Liver (tissue), 9 donors: Measurements from ENCODE around the gene LHFPL2. TPM values are rescaled to one million over a fixed set of nuclear protein-coding genes. Genes with fewer than 3 reads are reported as not detected.
A peak's percentile ranks its signal among the peaks of the same experiment; 100 is the strongest.

Experiments used
- DNase-seq: peaks from one replicate; pipeline ENCODE4 v3.0.0-alpha.2; 2017; ENCODE audit warnings: low spot score
- H3K27ac ChIP-seq, 2 donors: one replicate each; pipeline ENCODE4 v1.7.0; 2013; ENCODE audit warnings: inconsistent platforms in 2 of 2, low read length in 2 of 2, control low read depth in 1 of 2, low read depth in 1 of 2, mild to moderate bottlenecking in 1 of 2
- H3K27me3 ChIP-seq, 4 donors: one replicate each; pipeline versions ENCODE4 v1.6.1 to v1.7.0; 2013; ENCODE audit warnings: low read length in 3 of 4, inconsistent platforms in 1 of 4, mild to moderate bottlenecking in 1 of 4, moderate library complexity in 1 of 4; ENCODE audit not compliant: control insufficient read depth in 4 of 4, insufficient read depth in 4 of 4
- H3K36me3 ChIP-seq, 4 donors: one replicate each; pipeline versions ENCODE4 v1.6.1 to v1.7.0; 2013; ENCODE audit warnings: low read length in 3 of 4, mild to moderate bottlenecking in 3 of 4, low read depth in 1 of 4, moderate library complexity in 1 of 4; ENCODE audit not compliant: control insufficient read depth in 4 of 4, insufficient read depth in 3 of 4
- H3K4me1 ChIP-seq, 4 donors: one replicate each; pipeline versions ENCODE4 v1.6.1 to v1.7.0; 2013; ENCODE audit warnings: low read length in 3 of 4, mild to moderate bottlenecking in 3 of 4, moderate library complexity in 1 of 4; ENCODE audit not compliant: control insufficient read depth in 4 of 4, insufficient read depth in 4 of 4
- H3K4me3 ChIP-seq, 3 donors: one replicate each; pipeline versions ENCODE4 v1.6.1 to v1.7.0; 2013; ENCODE audit warnings: low read length in 3 of 3, control low read depth in 1 of 3, low read depth in 1 of 3, mild to moderate bottlenecking in 1 of 3
- H3K9ac ChIP-seq, 2 donors: one replicate each; pipeline ENCODE4 v1.7.0; 2013; ENCODE audit warnings: low read length in 2 of 2, mild to moderate bottlenecking in 2 of 2, moderate library complexity in 2 of 2, control low read depth in 1 of 2, low read depth in 1 of 2
- H3K9me3 ChIP-seq, 4 donors: one replicate each; pipeline versions ENCODE4 v1.6.1 to v1.7.0; 2013; ENCODE audit warnings: low read length in 3 of 4; ENCODE audit not compliant: control insufficient read depth in 4 of 4
- EGR1 ChIP-seq, 2 donors: IDR thresholded peaks; 2 replicates each; pipeline ENCODE4 v1.6.1; 2016 to 2018; ENCODE audit warnings: antibody characterized with exemption in 2 of 2, low read depth in 2 of 2
- FOXA1 ChIP-seq: IDR thresholded peaks from 2 replicates; pipeline ENCODE4 v1.6.1; 2016; ENCODE audit warnings: antibody characterized with exemption
- FOXA2 ChIP-seq: IDR thresholded peaks from 2 replicates; pipeline ENCODE4 v1.6.1; 2016; ENCODE audit warnings: antibody characterized with exemption
- GABPA ChIP-seq, 2 donors: IDR thresholded peaks in 1 of 2; conservative IDR thresholded peaks in 1 of 2; 2 replicates each; pipeline ENCODE4 v1.6.1; 2016; ENCODE audit warnings: antibody characterized with exemption in 2 of 2, mild to moderate bottlenecking in 1 of 2, moderate library complexity in 1 of 2
- HNF4G ChIP-seq: IDR thresholded peaks from 2 replicates; pipeline ENCODE4 v1.6.1; 2016; ENCODE audit warnings: antibody characterized with exemption
- JUND ChIP-seq, 2 donors: IDR thresholded peaks; 2 replicates each; pipeline ENCODE4 v1.6.1; 2016; ENCODE audit warnings: antibody characterized with exemption in 2 of 2
- NR2F2 ChIP-seq: IDR thresholded peaks from 2 replicates; pipeline ENCODE4 v1.6.1; 2016; ENCODE audit warnings: antibody characterized with exemption
- RAD21 ChIP-seq, 2 donors: IDR thresholded peaks; 2 replicates each; pipeline ENCODE4 v1.6.1; 2016; ENCODE audit warnings: antibody characterized with exemption in 2 of 2, mild to moderate bottlenecking in 2 of 2
- RXRA ChIP-seq, 2 donors: IDR thresholded peaks; 2 replicates each; pipeline ENCODE4 v1.6.1; 2017 to 2018; ENCODE audit warnings: antibody characterized with exemption in 2 of 2, mild to moderate bottlenecking in 1 of 2
- YY1 ChIP-seq: IDR thresholded peaks from 2 replicates; pipeline ENCODE4 v1.6.1; 2016; ENCODE audit warnings: antibody characterized with exemption, mild to moderate bottlenecking
- polyA plus RNA-seq, 2 donors: library from polyadenylated mRNA; stranded (reverse) in 1 of 2; unstranded in 1 of 2; fragments of 200-250 nt in 1 of 2; fragments of >200 nt in 1 of 2; fragmentation: Nextera tagmentation in 1 of 2; extraction: Ambion mirVana in 1 of 2; gene quantifications; one replicate each; pipeline versions ENCODE4 v1.2.1 to v1.2.3, GENCODE V29; 2013 to 2015
- total RNA-seq, 2 donors: library from RNA; depleted of rRNA; stranded (reverse); fragments of >200 nt; gene quantifications; one replicate each; pipeline ENCODE4 v1.2.3, GENCODE V29; 2014
- TF ChIP-seq, protein P1 (sequence below): fragments of 150-350 bp; IDR thresholded peaks from 2 replicates; pipeline ENCODE4 v1.5.1; 2017; ENCODE audit warnings: improper control_type of control experiment, low read depth, low read length; ENCODE audit not compliant: missing input control
- TF ChIP-seq, protein P2 (sequence below): IDR thresholded peaks from 2 replicates; pipeline ENCODE4 v1.6.1; 2016; ENCODE audit warnings: antibody characterized with exemption
- TF ChIP-seq, protein P3 (sequence below): IDR thresholded peaks from 2 replicates; pipeline ENCODE4 v1.6.1; 2016; ENCODE audit warnings: antibody characterized with exemption, mild to moderate bottlenecking
- TF ChIP-seq, protein P4 (sequence below): IDR thresholded peaks from 2 replicates; pipeline ENCODE4 v1.6.1; 2016; ENCODE audit warnings: antibody characterized with exemption
- donor health status: healthy.
- donor health status: healthy.
- donor health status: healthy.
- donor health status: healthy.
- donor health status: healthy.

Gene LHFPL2
- total and polyA plus RNA-seq, 4 donors: 1.6 to 9.4 (median 5.6) TPM

DNA sequence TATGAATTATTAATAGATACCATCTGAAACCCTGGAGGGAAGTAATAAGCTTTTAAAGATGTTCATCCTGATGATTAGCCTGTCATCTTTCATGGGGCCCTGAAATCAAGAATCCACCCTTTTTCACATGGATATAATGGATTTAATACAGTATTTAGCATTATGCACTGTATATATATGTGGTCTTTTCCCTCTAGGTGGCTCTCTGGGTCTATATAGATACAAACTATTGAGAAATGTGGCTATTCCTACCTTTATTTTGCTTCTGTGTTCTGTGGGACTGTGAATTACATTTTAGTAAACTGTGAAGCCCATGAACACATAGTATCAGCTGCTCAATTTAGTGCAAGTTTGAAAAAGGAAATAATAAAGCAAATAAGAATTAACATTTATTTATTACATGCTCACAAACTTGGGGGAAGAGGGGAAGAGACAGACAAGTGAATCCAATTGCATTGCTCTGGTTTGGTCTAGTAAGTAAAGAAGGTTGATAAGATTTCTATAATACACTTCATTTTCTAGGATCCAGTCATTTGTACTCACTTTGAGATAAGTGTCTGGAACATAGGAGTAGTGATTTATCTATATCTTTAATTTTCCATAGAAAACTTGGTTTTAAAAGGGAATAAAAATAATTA, 176.0 kb downstream of the LHFPL2 start:
- no peak overlapping the region for H3K9ac ChIP-seq
- TF ChIP-seq EGR1 (IDR thresholded peaks at IDR 0.05; ENCODE audit: low read depth in 2 of 2) (no peak), JUND (IDR thresholded peaks at IDR 0.05) (no peak), RAD21 (IDR thresholded peaks at IDR 0.05) (peak; percentile 19 to 59)
- H3K27ac ChIP-seq: no peak overlapping the region
- H3K27me3 ChIP-seq: no peaks in the 10 kb centered on the region
- no peaks in the 10 kb centered on the region for H3K9me3 ChIP-seq
- no peaks in the 10 kb centered on the region for H3K4me1 ChIP-seq
- peaks cover 0 to 2% (median 0%) of the 10 kb centered on the region in 4 donors for H3K36me3 ChIP-seq
- DNase-seq: no peak
- H3K4me3 ChIP-seq: no peak overlapping the region

DNA sequence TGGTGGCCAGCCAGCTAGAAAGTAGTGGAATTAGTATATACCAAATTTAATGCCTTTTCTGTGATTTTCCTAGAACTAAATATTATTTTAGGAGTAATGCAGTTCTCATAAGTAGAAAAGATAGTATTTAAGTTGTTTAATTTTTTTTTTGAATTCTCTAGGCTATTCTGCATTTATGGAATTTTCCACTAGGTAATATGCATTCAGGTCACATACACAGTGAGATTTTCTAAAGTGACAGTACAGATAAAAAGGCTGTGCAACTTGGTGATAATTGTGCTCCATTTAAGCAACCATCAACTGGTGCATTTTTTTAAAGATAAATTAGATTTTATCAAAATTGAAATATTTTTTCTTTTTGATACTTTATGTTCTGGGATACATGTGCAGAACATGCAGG, 176.7 kb downstream of the LHFPL2 start:
- H3K9ac ChIP-seq: no peak overlapping the region
- H3K27me3 ChIP-seq: no peaks in the 10 kb centered on the region
- no peak overlapping the region for H3K4me3 ChIP-seq
- H3K4me1 ChIP-seq: no peaks in the 10 kb centered on the region
- peaks cover 0 to 2% (median 0%) of the 10 kb centered on the region in 4 donors for H3K36me3 ChIP-seq
- no peak for DNase-seq
- no peaks in the 10 kb centered on the region for H3K9me3 ChIP-seq
- H3K27ac ChIP-seq: no peak overlapping the region
- no peak for TF ChIP-seq YY1
- no peak for TF ChIP-seq FOXA1
- TF ChIP-seq, protein P1, sequence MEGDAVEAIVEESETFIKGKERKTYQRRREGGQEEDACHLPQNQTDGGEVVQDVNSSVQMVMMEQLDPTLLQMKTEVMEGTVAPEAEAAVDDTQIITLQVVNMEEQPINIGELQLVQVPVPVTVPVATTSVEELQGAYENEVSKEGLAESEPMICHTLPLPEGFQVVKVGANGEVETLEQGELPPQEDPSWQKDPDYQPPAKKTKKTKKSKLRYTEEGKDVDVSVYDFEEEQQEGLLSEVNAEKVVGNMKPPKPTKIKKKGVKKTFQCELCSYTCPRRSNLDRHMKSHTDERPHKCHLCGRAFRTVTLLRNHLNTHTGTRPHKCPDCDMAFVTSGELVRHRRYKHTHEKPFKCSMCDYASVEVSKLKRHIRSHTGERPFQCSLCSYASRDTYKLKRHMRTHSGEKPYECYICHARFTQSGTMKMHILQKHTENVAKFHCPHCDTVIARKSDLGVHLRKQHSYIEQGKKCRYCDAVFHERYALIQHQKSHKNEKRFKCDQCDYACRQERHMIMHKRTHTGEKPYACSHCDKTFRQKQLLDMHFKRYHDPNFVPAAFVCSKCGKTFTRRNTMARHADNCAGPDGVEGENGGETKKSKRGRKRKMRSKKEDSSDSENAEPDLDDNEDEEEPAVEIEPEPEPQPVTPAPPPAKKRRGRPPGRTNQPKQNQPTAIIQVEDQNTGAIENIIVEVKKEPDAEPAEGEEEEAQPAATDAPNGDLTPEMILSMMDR: no peak
- TF ChIP-seq, protein P2, sequence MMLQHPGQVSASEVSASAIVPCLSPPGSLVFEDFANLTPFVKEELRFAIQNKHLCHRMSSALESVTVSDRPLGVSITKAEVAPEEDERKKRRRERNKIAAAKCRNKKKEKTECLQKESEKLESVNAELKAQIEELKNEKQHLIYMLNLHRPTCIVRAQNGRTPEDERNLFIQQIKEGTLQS: no peak
- no peak for TF ChIP-seq HNF4G
- no peak for TF ChIP-seq NR2F2
- TF ChIP-seq EGR1 (IDR thresholded peaks at IDR 0.05; ENCODE audit: low read depth in 2 of 2): no peak
- TF ChIP-seq RXRA (IDR thresholded peaks at IDR 0.05): no peak
- TF ChIP-seq FOXA2: no peak
- TF ChIP-seq GABPA (IDR thresholded peaks at IDR 0.05 in 1 of 2, conservative IDR thresholded peaks at IDR 0.05 in 1 of 2): no peak
- TF ChIP-seq, protein P3, sequence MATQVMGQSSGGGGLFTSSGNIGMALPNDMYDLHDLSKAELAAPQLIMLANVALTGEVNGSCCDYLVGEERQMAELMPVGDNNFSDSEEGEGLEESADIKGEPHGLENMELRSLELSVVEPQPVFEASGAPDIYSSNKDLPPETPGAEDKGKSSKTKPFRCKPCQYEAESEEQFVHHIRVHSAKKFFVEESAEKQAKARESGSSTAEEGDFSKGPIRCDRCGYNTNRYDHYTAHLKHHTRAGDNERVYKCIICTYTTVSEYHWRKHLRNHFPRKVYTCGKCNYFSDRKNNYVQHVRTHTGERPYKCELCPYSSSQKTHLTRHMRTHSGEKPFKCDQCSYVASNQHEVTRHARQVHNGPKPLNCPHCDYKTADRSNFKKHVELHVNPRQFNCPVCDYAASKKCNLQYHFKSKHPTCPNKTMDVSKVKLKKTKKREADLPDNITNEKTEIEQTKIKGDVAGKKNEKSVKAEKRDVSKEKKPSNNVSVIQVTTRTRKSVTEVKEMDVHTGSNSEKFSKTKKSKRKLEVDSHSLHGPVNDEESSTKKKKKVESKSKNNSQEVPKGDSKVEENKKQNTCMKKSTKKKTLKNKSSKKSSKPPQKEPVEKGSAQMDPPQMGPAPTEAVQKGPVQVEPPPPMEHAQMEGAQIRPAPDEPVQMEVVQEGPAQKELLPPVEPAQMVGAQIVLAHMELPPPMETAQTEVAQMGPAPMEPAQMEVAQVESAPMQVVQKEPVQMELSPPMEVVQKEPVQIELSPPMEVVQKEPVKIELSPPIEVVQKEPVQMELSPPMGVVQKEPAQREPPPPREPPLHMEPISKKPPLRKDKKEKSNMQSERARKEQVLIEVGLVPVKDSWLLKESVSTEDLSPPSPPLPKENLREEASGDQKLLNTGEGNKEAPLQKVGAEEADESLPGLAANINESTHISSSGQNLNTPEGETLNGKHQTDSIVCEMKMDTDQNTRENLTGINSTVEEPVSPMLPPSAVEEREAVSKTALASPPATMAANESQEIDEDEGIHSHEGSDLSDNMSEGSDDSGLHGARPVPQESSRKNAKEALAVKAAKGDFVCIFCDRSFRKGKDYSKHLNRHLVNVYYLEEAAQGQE: no peak
- no peak for TF ChIP-seq JUND (IDR thresholded peaks at IDR 0.05)
- TF ChIP-seq RAD21 (IDR thresholded peaks at IDR 0.05): no peak
- TF ChIP-seq, protein P4, sequence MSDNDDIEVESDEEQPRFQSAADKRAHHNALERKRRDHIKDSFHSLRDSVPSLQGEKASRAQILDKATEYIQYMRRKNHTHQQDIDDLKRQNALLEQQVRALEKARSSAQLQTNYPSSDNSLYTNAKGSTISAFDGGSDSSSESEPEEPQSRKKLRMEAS: no peak
